Endodermal cell (in vitro differentiated cells): Measurements from ENCODE around the gene C12orf57. TPM values are rescaled to one million over a fixed set of nuclear protein-coding genes. Genes with fewer than 3 reads are reported as not detected.

ENCODE experiments used
- DNase-seq: peaks from one replicate; pipeline ENCODE4 v3.0.0-alpha.2; 2017
- H3K27ac ChIP-seq: 2 replicates; pipeline ENCODE4 v1.5.1; 2013; ENCODE audit warnings: mild to moderate bottlenecking, low read depth, low read length, moderate library complexity
- H3K27me3 ChIP-seq: 2 replicates; pipeline ENCODE4 v1.6.1; 2013; ENCODE audit warnings: mild to moderate bottlenecking, low read length, moderate library complexity; ENCODE audit not compliant: insufficient read depth, control insufficient read depth, poor library complexity, severe bottlenecking
- H3K36me3 ChIP-seq: 2 replicates; pipeline ENCODE4 v1.7.0; 2013; ENCODE audit warnings: mild to moderate bottlenecking, low read length, moderate library complexity; ENCODE audit not compliant: control insufficient read depth, insufficient read depth
- H3K4me1 ChIP-seq: one replicate; pipeline ENCODE4 v1.7.0; 2013; ENCODE audit warnings: low read length; ENCODE audit not compliant: control insufficient read depth, insufficient read depth
- H3K4me3 ChIP-seq: 2 replicates; pipeline ENCODE4 v1.5.1; 2013; ENCODE audit warnings: mild to moderate bottlenecking, low read length, moderate library complexity
- H3K9ac ChIP-seq: 2 replicates; pipeline ENCODE4 v1.6.1; 2013; ENCODE audit warnings: mild to moderate bottlenecking, low read length, moderate library complexity; ENCODE audit not compliant: poor library complexity, severe bottlenecking; ENCODE audit errors: extremely low read depth
- H3K9me3 ChIP-seq: 2 replicates; pipeline ENCODE4 v1.6.1; 2013; ENCODE audit warnings: mild to moderate bottlenecking, low read length, moderate library complexity; ENCODE audit not compliant: control insufficient read depth
- H3K27ac Mint-ChIP-seq: 2 replicates; pipeline ENCODE4 v1.8.0; 2020; ENCODE audit warnings: mixed read lengths
- H3K27me3 Mint-ChIP-seq: 2 replicates; pipeline ENCODE4 v1.8.0; 2021; ENCODE audit warnings: mild to moderate bottlenecking, mixed read lengths; ENCODE audit not compliant: insufficient read depth
- H3K36me3 Mint-ChIP-seq: 2 replicates; pipeline ENCODE4 v1.8.0; 2020; ENCODE audit warnings: low read depth, mixed read lengths
- H3K4me1 Mint-ChIP-seq: 2 replicates; pipeline ENCODE4 v1.8.0; 2020; ENCODE audit warnings: mixed read lengths
- H3K4me3 Mint-ChIP-seq: 2 replicates; pipeline ENCODE4 v1.8.0; 2020; ENCODE audit warnings: mild to moderate bottlenecking, moderate library complexity, mixed read lengths
- H3K9me3 Mint-ChIP-seq: 2 replicates; pipeline ENCODE4 v1.8.0; 2020; ENCODE audit warnings: mild to moderate bottlenecking, mixed read lengths
- WGBS, 2 experiments: methylation state at CpG; one replicate each; pipeline versions ENCODE4 v1.1.5 to v1.1.7; 2013; ENCODE audit warnings: missing lambda C conversion rate in 2 of 2, mixed read lengths in 1 of 2; ENCODE audit not compliant: insufficient coverage in 1 of 2, insufficient read length in 1 of 2; 5-methylcytosine and 5-hydroxymethylcytosine counted together
- total RNA-seq, 2 donors: library from RNA; stranded (reverse); fragmentation: NEBNext Ultra II Directional in 1 of 2; extraction: Animal tissue kit (Norgen Biotek cat#: 25700) in 1 of 2; gene quantifications; 2 replicates in 1 of 2; 3 replicates in 1 of 2; pipeline ENCODE4 v1.2.1, GENCODE V29; 2021
- TF ChIP-seq, protein P1 (sequence below): fragments of 200-600 bp; sonication (generic); conservative IDR thresholded peaks from 2 replicates; pipeline ENCODE4 v1.5.0; 2021; ENCODE audit warnings: antibody characterized with exemption, mild to moderate bottlenecking

C12orf57 gene
- total RNA-seq, 2 donors from 2014 or later: 141 to 257 TPM

DNA sequence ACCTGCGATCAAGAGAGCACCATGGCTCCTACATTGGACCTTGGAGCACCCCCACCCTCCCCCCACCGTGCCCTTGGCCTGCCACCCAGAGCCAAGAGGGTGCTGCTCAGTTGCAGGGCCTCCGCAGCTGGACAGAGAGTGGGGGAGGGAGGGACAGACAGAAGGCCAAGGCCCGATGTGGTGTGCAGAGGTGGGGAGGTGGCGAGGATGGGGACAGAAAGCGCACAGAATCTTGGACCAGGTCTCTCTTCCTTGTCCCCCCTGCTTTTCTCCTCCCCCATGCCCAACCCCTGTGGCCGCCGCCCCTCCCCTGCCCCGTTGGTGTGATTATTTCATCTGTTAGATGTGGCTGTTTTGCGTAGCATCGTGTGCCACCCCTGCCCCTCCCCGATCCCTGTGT is 2.0 kb upstream of the C12orf57 start:
- Histone ChIP-seq H3K9me3 (no peaks in the 10 kb centered on the region), H3K4me3 (no peak overlapping the region), H3K36me3 (peaks cover 42% of the 10 kb centered on the region), H3K27ac (no peak overlapping the region), H3K27me3 (no peaks in the 10 kb centered on the region), H3K4me1 (peaks cover 13% of the 10 kb centered on the region), H3K9ac (no peak overlapping the region)
- 88% methylated on average over 11 of the region's 12 CpGs; no CpG with 5 or more reads in 1 of the 2 experiments for WGBS, 2 experiments
- peaks cover 46% of the 10 kb centered on the region for H3K4me1 Mint-ChIP-seq
- peaks cover 43% of the 10 kb centered on the region for H3K36me3 Mint-ChIP-seq
- no peak overlapping the region for H3K27ac Mint-ChIP-seq
- H3K4me3 Mint-ChIP-seq: no peak overlapping the region
- no peaks in the 10 kb centered on the region for H3K9me3 Mint-ChIP-seq
- TF ChIP-seq, protein P1, sequence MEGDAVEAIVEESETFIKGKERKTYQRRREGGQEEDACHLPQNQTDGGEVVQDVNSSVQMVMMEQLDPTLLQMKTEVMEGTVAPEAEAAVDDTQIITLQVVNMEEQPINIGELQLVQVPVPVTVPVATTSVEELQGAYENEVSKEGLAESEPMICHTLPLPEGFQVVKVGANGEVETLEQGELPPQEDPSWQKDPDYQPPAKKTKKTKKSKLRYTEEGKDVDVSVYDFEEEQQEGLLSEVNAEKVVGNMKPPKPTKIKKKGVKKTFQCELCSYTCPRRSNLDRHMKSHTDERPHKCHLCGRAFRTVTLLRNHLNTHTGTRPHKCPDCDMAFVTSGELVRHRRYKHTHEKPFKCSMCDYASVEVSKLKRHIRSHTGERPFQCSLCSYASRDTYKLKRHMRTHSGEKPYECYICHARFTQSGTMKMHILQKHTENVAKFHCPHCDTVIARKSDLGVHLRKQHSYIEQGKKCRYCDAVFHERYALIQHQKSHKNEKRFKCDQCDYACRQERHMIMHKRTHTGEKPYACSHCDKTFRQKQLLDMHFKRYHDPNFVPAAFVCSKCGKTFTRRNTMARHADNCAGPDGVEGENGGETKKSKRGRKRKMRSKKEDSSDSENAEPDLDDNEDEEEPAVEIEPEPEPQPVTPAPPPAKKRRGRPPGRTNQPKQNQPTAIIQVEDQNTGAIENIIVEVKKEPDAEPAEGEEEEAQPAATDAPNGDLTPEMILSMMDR: no peak
- no peaks in the 10 kb centered on the region for H3K27me3 Mint-ChIP-seq
- no peak for DNase-seq

- no peaks in the 10 kb centered on the region for H3K9me3 Mint-ChIP-seq
- Histone ChIP-seq H3K27me3 (no peaks in the 10 kb centered on the region), H3K9ac (no peak overlapping the region), H3K4me1 (peaks cover 11% of the 10 kb centered on the region), H3K27ac (peak overlapping the region; percentile 100), H3K4me3 (no peak overlapping the region), H3K36me3 (peaks cover 40% of the 10 kb centered on the region), H3K9me3 (no peaks in the 10 kb centered on the region)
- H3K27me3 Mint-ChIP-seq: no peaks in the 10 kb centered on the region
- 93 to 94% methylated on average over 8 to 11 of the region's 11 CpGs for WGBS, 2 experiments
- DNase-seq: no peak
- H3K27ac Mint-ChIP-seq: peak overlapping the region; percentile 100
- H3K36me3 Mint-ChIP-seq: peaks cover 42% of the 10 kb centered on the region
- H3K4me1 Mint-ChIP-seq: peaks cover 47% of the 10 kb centered on the region
- TF ChIP-seq, protein P1: no peak
- no peak overlapping the region for H3K4me3 Mint-ChIP-seq
Observed at GRCh38 chr12:6942331-6942665, 1.5 kb upstream of the C12orf57 start.

DNA sequence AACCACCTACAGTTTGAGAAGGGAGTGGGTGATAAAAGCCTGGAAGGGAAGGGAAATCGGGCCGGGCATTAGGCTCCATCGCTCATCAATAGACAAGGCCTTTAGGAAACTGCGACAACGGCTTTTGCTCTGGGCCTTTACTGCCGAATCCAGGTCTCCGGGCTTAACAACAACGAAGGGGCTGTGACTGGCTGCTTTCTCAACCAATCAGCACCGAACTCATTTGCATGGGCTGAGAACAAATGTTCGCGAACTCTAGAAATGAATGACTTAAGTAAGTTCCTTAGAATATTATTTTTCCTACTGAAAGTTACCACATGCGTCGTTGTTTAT is 467 bp upstream of the C12orf57 start:
- WGBS, 2 experiments: 3% methylated on average over 5 to 13 of the region's 13 CpGs
- H3K4me1 Mint-ChIP-seq: peaks cover 43% of the 10 kb centered on the region
- DNase-seq: peak; percentile 96
- no peaks in the 10 kb centered on the region for H3K9me3 Mint-ChIP-seq
- Histone ChIP-seq H3K9ac (peak overlapping the region; percentile 89), H3K36me3 (peaks cover 37% of the 10 kb centered on the region), H3K4me1 (peaks cover 7% of the 10 kb centered on the region), H3K4me3 (peak overlapping the region; percentile 89), H3K27ac (peak overlapping the region; percentile 100), H3K27me3 (no peaks in the 10 kb centered on the region), H3K9me3 (no peaks in the 10 kb centered on the region)
- H3K4me3 Mint-ChIP-seq: peak overlapping the region; percentile 84
- peaks cover 38% of the 10 kb centered on the region for H3K36me3 Mint-ChIP-seq
- H3K27me3 Mint-ChIP-seq: no peaks in the 10 kb centered on the region
- peak overlapping the region; percentile 100 for H3K27ac Mint-ChIP-seq
- TF ChIP-seq, protein P1: no peak
